ENCODE results near the gene TMED9. TPM values are rescaled to one million over a fixed set of nuclear protein-coding genes. Genes with fewer than 3 reads are reported as not detected.
A peak's percentile ranks its signal among the peaks of the same experiment; 100 is the strongest.

TMED9 gene
- total RNA-seq, 1 experiment from 2014 or later: 156 TPM

- Mint-ChIP-seq H3K27ac (no peak overlapping the region), H3K36me3 (ENCODE audit: insufficient read depth in 1 of 3, low read depth in 3 of 3) (peaks cover 2 to 23% (median 15%) of the 10 kb centered on the region in 3 experiments; a peak in 5 of 7 replicates), H3K9me3 (no peaks in the 10 kb centered on the region), H3K4me3 (peak overlapping the region in 1 of 2 experiments; percentile 25; a peak in 1 of 5 replicates), H3K4me1 (peaks cover 14 to 27% of the 10 kb centered on the region in 2 experiments), H3K27me3 (ENCODE audit: low read depth) (no peaks in the 10 kb centered on the region)
- WGBS (ENCODE audit: extremely low coverage, insufficient read length, low lambda C conversion rate): no CpG with 5 or more reads among the region's 6 CpGs
- Histone ChIP-seq H2AK5ac (ENCODE audit: insufficient read length, low read length) (no peak overlapping the region), H3K27ac (ENCODE audit: insufficient read length, low read depth, low read length) (no peak overlapping the region), H3K4me2 (ENCODE audit: insufficient read depth, insufficient read length, low read length) (no peak overlapping the region), H3K23me2 (ENCODE audit: insufficient read length, low read depth, low read length, poor library complexity, severe bottlenecking) (peaks cover 2% of the 10 kb centered on the region), H4K8ac (replicated peaks; ENCODE audit: insufficient read length, low read depth, low read length) (no peak overlapping the region), H4K20me1 (ENCODE audit: control insufficient read depth, insufficient read depth, insufficient read length) (no peaks in the 10 kb centered on the region), H3K79me2 (ENCODE audit: insufficient read depth, low read length) (no peaks in the 10 kb centered on the region), H3K27me3 (ENCODE audit: insufficient read depth, low read length) (no peaks in the 10 kb centered on the region), H2BK20ac (ENCODE audit: low read depth, low read length, poor library complexity, severe bottlenecking) (no peak overlapping the region), H3K23ac (ENCODE audit: insufficient read length, low read depth, low read length) (no peak overlapping the region), H2BK15ac (ENCODE audit: low read depth, low read length) (no peak overlapping the region), H2BK120ac (ENCODE audit: low read depth, low read length, poor library complexity, severe bottlenecking) (no peak overlapping the region), H3K4ac (ENCODE audit: low read depth, low read length) (no peak overlapping the region), H3K14ac (ENCODE audit: insufficient read depth, low read length) (no peak overlapping the region), H4K5ac (ENCODE audit: insufficient read length, low read depth, low read length) (no peak overlapping the region), H3K79me1 (ENCODE audit: insufficient read depth, low read depth, low read length, poor library complexity, severe bottlenecking) (no peaks in the 10 kb centered on the region), H3K18ac (ENCODE audit: insufficient read length, low read depth, low read length) (no peak overlapping the region), H2BK5ac (ENCODE audit: insufficient read length, low read length) (no peak overlapping the region), H3T11ph (ENCODE audit: low read length) (no peak overlapping the region), H3K9ac (ENCODE audit: extremely low read depth, insufficient read length, low read length) (no peak overlapping the region), H2BK12ac (ENCODE audit: insufficient read length, low read depth, low read length) (no peak overlapping the region), H3K56ac (ENCODE audit: insufficient read length, low read depth, low read length) (no peak overlapping the region), H4K91ac (ENCODE audit: insufficient read length, low read depth, low read length) (no peak overlapping the region), H3K9me3 (ENCODE audit: control insufficient read depth, low read depth, low read length) (no peaks in the 10 kb centered on the region), H3K4me1 (ENCODE audit: insufficient read depth, low read length) (peaks cover 2% of the 10 kb centered on the region; the same call in 1 of the 2 replicates), H2AFZ (ENCODE audit: low read length) (no peak overlapping the region)
- DNase-seq: no peak
- no peak for TF ChIP-seq CTCF (conservative IDR thresholded peaks at IDR 0.05)
These were observed 13.7 kb downstream of the TMED9 start for GRCh38 chr5:177605667-177606066.
